GM06990 (cell line): Measurements from ENCODE around the gene NR0B1.

Source experiments
- DNase-seq: peaks from one replicate; pipeline ENCODE4 v3.0.0-alpha.2; 2011; ENCODE audit not compliant: insufficient read length; ENCODE audit errors: extremely low read depth
- H3K27me3 ChIP-seq: replicated peaks from 2 replicates; pipeline ENCODE4 v1.6.0; 2011; ENCODE audit warnings: low read length; ENCODE audit not compliant: control insufficient read depth, insufficient read depth
- H3K36me3 ChIP-seq: 2 replicates; pipeline ENCODE4 v1.5.1; 2011; ENCODE audit warnings: low read length; ENCODE audit not compliant: control insufficient read depth, insufficient read depth
- H3K4me3 ChIP-seq: replicated peaks from 2 replicates; pipeline ENCODE4 v1.5.1; 2011; ENCODE audit warnings: low read depth, mild to moderate bottlenecking, control low read depth, low read length
- CTCF ChIP-seq: IDR thresholded peaks from 2 replicates; pipeline ENCODE4 v1.5.1; 2011; ENCODE audit warnings: low read length, control low read depth, mild to moderate bottlenecking, inconsistent platforms; ENCODE audit not compliant: insufficient read depth, poor library complexity, severe bottlenecking

NR0B1 gene

GRCh38 chrX:30309139-30309571, at the start of gene NR0B1:
Gene NR0B1 (minus strand): TSS chrX:30309390. CDS start chrX:30309363, 27 bp downstream.
- Histone ChIP-seq H3K36me3 (no peaks in the 10 kb centered on the region), H3K27me3 (no peaks in the 10 kb centered on the region; the same call in 1 of the 2 replicates), H3K4me3 (no peak within 1 kb of the TSS)
- TF ChIP-seq CTCF = no peak
- no peak for DNase-seq

- DNase-seq = no peak
- no peak overlapping the region for H3K4me3 ChIP-seq
- TF ChIP-seq CTCF = no peak
- H3K36me3 ChIP-seq = no peaks in the 10 kb centered on the region
- H3K27me3 ChIP-seq = no peaks in the 10 kb centered on the region
Observed at GRCh38 chrX:30349946-30350345, 40.8 kb upstream of the NR0B1 start.

- Histone ChIP-seq H3K27me3 (no peaks in the 10 kb centered on the region), H3K4me3 (no peak overlapping the region), H3K36me3 (no peaks in the 10 kb centered on the region)
- DNase-seq = no peak
- TF ChIP-seq CTCF = peak; percentile 7
Observed at GRCh38 chrX:30343206-30343605, 34.0 kb upstream of the NR0B1 start.

- Histone ChIP-seq H3K27me3 (no peaks in the 10 kb centered on the region), H3K4me3 (no peak overlapping the region), H3K36me3 (no peaks in the 10 kb centered on the region)
- no peak for DNase-seq
- no peak for TF ChIP-seq CTCF
Observed at GRCh38 chrX:30340753-30341152, 31.6 kb upstream of the NR0B1 start.

GRCh38 chrX:30327762-30328161, 18.6 kb upstream of the NR0B1 start:
- no peaks in the 10 kb centered on the region for H3K36me3 ChIP-seq
- TF ChIP-seq CTCF = no peak
- H3K4me3 ChIP-seq = no peak overlapping the region
- no peak for DNase-seq
- no peaks in the 10 kb centered on the region for H3K27me3 ChIP-seq

- Histone ChIP-seq H3K27me3 (no peaks in the 10 kb centered on the region), H3K36me3 (no peaks in the 10 kb centered on the region), H3K4me3 (no peak overlapping the region)
- no peak for TF ChIP-seq CTCF
- DNase-seq = no peak
Observed at GRCh38 chrX:30317308-30317707, 8.1 kb upstream of the NR0B1 start.
